GM19239 (cell line): ENCODE data around the gene GSDMA.
"Not testable (repeated sequence)": the region's sequence is repeated elsewhere in the genome, so short reads cannot be mapped to it uniquely, and the experiment has no call there.

Source experiments
- DNase-seq: peaks from one replicate; pipeline ENCODE4 v3.0.0; 2011; ENCODE audit warnings: low spot score; ENCODE audit not compliant: insufficient read length
- FAIRE-seq: peaks from 2 replicates; lab custom pipeline; 2011; peaks lifted over from hg19 to GRCh38; lab: Jason Lieb, UNC

Gene GSDMA

DNA sequence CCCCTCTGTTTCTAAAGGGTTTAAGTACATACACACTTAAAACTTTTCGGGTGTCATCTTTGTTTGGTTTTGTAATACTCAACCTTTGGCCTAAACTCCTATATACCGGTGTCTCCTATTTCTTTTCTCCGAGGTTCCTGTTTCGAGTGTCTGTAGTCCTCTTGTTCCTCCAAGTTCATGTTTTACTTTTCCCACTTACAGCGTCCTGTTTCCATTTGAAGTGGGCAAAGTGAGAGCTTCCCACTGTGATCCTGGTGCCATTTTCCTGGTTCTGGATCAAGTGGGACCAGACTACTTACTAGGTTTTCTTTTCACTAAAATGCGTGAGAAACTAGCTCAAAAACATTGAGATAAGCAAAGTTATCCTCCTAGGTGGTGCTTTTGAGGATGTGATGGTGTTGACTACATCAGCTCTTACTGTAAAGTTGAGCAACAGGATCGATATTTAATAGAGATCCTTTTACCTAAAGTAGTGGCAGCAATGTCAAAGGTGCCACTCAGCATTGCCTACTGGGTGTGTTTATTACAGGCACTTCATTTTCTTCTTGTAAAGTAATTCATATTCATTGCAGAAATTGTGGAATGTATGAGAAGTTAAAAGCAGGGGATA lies 19.1 kb downstream of the GSDMA start:
- FAIRE-seq = no peak
- no peak for DNase-seq

DNA sequence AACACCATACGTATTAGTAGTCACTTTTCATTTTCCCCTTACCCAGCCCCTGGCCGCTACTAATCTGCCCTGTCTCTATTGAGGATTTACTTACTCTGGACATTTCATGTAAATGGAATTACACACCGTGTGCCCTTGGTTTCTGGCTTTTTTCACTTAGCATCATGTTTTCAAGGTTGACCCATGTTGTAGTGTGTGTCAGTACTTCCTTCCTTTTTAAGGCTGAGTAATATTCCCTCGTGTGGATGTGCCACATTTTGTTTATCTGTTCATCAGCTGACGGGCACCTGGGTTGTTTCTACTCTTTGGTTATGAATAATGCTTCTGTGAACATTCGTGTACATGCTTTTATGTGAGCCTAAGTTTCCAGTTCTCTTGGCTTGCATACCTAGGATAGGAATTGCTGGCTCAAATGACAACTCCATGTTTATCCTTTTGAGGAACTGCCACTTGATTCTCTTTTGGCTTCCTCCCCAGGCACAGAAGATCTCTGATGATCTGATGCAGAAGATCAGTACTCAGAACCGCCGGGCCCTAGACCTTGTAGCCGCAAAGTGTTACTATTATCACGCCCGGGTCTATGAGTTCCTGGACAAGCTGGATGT lies 25.5 kb downstream of the GSDMA start:
- no peak for FAIRE-seq
- no peak for DNase-seq

DNA sequence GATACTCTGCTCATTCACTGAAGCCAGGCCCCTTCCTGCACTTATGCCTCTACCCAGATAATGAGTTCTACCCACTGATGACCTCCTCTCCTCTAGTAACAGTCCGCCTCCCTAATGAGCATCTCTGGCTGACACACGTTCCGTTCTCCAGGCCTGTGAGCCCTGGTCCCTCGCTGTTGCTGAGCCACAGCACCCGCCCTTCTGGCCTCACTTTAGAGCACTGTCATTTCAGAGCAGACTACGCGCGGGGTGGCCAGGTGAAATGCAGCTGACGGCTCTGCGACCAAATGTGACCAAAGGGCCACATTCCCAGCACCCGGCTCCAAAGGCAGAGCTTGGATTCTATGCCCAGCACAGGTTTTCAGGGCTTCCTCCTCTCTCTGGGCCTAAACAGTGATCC lies 31.6 kb downstream of the GSDMA start:
- FAIRE-seq = no peak

DNA sequence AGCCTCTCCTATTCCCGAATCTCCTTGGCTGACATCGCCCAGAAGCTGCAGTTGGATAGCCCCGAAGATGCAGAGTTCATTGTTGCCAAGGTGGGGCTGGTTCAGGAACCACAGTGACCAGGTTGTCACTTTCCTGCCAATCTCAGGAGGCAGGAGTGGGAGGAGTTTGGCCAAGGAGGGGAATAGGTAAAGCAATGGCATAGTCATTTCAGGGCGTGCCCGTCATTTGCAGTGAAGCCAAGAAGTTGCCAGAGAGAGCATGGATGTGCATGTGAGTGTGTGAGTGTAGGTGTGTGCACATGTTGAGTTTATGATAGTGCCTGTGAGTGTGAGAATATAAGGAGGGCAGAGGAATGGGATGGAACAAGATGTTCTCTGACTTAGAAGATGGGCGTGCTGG lies 32.6 kb downstream of the GSDMA start:
- no peak for FAIRE-seq

More for the DNA sequence above, 31.6 kb downstream of the GSDMA start:
- DNase-seq = no peak

DNA sequence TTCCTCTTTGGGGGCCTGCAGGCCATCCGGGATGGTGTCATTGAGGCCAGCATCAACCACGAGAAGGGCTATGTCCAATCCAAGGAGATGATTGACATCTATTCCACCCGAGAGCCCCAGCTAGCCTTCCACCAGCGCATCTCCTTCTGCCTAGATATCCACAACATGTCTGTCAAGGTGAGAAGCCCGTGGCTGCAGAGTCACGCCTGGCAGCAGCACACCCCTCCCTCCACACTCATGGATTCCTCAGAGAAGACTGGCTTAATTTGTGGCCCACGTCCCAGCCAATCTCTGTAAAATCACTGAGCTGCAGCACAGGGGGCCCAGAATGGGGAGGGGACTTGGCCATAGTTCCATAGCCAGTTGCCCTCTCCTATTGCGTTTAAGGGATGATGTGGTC lies 33.4 kb downstream of the GSDMA start:
- DNase-seq = no peak
- FAIRE-seq = no peak

More for the DNA sequence above, 32.6 kb downstream of the GSDMA start:
- no peak for DNase-seq

DNA sequence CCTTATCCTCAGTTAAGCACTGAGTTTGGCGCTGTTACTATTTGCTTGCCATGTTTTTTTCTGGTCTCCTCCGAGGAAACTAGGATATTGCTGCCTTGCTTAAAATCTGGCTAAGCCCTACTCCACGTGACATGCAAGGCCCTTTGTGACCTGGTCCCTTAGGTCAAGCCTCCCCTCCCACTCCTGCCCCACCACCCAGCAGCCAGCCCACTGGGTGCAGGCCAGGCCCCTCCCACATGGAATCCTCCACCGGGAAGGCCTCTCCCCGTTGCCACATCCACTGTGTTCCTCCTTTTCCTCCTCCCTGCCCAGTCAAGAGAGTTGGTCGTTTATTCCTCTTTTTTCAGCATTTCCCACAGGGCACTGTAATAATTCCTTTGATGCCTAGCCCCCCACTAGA lies 34.0 kb downstream of the GSDMA start:
- no peak for FAIRE-seq

DNA sequence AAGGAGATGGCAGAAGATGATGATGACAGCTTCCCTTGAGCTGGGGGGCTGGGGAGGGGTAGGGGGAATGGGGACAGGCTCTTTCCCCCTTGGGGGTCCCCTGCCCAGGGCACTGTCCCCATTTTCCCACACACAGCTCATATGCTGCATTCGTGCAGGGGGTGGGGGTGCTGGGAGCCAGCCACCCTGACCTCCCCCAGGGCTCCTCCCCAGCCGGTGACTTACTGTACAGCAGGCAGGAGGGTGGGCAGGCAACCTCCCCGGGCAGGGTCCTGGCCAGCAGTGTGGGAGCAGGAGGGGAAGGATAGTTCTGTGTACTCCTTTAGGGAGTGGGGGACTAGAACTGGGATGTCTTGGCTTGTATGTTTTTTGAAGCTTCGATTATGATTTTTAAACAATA lies 34.7 kb downstream of the GSDMA start:
- FAIRE-seq = no peak
- no peak for DNase-seq

More for the DNA sequence above, 34.0 kb downstream of the GSDMA start:
- DNase-seq = no peak

DNA sequence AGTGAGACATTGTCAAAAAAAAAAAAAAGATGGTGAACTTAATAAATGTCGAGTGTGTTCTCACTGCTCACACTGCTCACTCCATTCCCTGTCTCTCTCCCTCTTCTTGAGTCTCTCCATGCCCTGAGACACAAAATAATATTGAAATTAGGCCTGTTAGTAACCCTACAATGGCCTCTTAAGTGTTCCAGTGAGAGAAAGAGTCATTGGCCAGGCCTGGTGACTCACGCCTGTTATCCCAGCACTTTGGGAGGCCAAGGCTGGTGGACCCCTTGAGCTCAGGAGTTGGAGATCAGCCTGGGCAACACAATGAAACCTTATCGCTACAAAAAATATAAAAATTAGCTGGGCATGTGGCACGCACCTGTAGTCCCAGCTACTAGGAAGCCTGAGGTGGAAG lies 36.3 kb downstream of the GSDMA start:
- DNase-seq (no peak), FAIRE-seq (no peak)

DNA sequence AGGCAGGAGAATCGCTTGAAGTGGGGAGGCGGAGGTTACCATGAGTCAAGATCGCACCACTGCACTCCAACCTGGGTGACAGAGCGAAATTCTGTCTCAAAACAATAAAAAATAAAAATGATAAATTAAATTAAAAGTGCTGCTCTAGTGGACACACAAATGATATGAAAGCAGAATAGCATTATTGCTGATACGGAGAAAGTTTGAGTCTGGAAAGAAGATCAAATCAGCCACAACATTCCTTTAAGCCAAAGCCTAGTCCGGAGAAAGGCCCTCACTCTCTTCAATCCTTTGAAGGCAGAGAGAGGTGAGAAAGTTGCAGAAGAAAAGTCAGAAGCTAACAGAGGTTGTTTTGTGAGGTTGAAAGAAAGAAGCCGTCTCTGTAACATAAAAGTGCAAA lies 37.4 kb downstream of the GSDMA start:
- no peak for FAIRE-seq
- DNase-seq = no peak

DNA sequence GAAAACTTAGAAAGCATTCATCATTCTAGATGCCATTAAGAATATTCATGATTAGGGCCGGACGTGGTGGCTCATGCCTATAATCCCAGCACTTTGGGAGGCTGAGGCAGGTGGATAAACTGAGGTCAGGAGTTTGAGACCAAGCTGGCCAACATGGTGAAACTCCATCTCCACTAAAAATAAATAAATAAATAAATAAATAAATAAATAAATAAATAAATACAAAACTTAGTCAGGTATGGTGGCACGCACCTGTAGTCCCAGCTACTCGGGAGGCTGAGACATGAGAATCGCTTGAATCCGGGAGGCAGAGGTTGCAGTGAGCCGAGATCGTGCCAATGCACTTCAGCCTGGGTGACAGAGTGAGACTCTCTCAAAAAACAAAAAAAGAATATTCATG lies 38.5 kb downstream of the GSDMA start:
- not testable (repeated sequence) for FAIRE-seq, DNase-seq

DNA sequence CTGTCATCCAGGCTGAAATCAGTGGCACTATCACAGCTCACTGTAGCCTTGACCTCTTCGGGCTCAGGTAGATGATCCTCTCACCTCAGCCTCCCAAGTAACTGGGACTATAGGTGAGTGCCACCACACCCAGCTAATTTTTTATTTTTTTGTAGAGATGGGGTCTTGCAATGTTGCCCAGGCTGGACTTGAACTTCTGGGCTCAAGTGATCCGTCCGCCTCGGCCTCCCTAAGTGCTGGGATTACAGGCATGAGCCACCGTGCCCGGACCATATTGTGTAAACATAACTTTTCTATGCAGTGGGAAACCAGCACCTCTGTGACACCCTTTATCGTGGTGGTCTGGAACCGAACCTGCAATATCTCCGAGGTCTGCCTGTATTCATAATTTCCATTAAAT lies 41.3 kb downstream of the GSDMA start:
- FAIRE-seq = no peak

DNA sequence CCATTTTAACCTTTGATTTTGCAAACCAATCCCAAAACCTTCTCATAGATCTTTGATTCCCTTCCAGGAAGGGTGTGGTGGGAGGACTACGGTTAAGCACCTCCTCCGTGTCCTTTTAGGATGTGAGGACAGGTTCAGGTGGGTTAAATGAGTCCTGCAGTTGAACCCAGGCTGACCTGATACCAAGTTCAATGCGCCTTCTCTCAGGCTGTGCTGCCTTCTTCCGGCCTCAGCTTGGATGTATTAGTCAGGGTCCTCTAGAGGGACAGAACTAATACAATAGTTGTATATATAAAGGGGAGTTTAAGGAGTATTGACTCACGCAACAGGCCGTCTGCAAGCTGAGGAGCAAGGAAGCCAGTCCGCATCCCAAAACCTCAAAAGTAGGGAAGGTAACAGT lies 41.9 kb downstream of the GSDMA start:
- DNase-seq = no peak
- FAIRE-seq = no peak

More for the DNA sequence above, 41.3 kb downstream of the GSDMA start:
- DNase-seq = no peak

DNA sequence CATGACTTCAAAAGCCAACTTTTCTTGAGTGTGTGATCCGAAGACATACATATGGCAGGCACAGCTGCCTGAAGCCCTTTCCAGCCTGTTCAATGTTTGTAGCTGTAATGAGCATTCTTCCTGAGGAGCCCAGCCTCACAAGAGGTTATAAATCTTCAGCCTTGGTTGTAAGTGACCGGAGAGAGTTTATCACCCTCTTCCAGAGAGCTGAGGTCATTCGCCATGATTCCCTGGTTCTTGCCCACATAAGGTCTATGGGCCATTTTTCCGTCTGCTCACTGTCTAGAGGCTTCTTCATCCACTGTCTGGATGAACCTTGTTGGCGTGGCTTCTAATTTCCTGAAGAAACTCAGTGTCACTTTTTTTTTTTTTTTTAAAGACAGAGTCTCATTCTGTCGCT lies 42.7 kb downstream of the GSDMA start:
- DNase-seq = no peak
- no peak for FAIRE-seq

DNA sequence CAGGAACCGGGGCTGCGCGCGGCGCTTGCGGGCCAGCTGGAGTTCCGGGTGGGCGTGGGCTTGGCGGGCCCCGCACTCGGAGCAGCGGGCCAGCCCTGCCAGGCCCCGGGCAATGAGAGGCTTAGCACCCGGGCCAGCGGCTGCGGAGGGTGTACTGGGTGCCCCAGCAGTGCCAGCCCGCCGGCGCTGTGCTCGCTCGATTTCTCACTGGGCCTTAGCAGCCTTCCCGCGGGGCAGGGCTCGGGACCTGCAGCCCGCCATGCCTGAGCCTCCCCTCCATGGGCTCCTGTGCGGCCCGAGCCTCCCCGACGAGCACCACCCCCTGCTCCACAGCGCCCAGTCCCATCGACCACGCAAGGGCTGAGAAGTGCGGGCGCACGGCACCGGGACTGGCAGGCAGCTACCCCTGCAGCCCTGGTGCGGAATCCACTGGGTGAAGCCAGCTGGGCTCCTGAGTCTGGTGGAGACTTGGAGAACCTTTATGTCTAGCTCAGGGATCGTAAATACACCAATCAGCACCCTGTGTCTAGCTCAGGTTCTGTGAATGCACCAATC lies 48.2 kb downstream of the GSDMA start:
- FAIRE-seq, DNase-seq: not testable (repeated sequence)

DNA sequence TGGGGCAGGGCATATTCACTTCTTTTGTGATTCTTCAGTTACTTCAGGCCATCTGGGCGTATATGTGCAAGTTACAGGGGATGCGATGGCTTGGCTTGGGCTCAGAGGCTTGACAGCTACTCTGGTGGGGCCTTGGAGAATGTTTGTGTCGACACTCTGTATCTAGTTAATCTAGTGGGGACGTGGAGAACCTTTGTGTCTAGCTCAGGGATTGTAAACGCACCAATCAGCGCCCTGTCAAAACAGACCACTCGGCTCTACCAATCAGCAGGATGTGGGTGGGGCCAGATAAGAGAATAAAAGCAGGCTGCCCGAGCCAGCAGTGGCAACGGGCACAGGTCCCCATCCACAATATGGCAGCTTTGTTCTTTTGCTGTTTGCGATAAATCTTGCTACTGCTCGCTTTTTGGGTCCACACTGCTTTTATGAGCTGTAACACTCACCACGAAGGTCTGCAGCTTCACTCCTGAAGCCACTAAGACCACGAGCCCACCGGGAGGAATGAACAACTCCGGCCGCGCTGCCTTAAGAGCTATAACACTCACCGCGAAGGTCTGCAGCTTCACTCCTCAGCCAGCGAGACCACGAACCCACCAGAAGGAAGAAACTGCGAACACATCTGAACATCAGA lies 49.3 kb downstream of the GSDMA start:
- FAIRE-seq, DNase-seq: not testable (repeated sequence)

DNA sequence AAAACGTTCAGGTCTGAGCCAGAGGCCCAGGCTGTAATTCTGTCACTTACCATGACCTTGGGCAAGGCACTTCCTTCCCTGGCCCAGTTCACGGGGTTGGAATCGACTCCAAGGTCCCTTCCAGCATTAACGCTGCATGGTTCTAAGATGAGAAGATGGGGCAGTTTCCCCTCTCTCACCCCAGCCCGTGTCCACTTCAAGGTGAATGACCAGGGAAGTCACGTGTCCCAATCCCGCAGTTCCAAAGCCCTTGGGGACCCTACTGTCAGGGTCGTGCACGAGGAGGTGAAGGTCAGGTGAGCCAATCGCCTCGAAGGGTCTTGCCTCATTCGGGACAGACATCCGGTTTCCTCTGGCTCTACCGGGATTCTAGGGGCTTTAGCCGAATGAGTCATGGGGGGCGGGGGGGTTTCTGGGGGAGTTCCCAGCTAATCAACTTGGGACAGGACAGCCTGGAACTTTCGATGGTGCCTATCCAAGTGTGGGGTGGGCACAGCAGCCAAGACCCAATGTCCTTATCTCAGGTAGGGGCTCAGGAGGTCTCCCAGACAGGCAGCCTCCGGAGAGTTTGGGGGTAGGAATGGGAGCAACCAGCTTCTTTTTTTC lies 51.7 kb downstream of the GSDMA start:
- no peak for FAIRE-seq
- no peak for DNase-seq

DNA sequence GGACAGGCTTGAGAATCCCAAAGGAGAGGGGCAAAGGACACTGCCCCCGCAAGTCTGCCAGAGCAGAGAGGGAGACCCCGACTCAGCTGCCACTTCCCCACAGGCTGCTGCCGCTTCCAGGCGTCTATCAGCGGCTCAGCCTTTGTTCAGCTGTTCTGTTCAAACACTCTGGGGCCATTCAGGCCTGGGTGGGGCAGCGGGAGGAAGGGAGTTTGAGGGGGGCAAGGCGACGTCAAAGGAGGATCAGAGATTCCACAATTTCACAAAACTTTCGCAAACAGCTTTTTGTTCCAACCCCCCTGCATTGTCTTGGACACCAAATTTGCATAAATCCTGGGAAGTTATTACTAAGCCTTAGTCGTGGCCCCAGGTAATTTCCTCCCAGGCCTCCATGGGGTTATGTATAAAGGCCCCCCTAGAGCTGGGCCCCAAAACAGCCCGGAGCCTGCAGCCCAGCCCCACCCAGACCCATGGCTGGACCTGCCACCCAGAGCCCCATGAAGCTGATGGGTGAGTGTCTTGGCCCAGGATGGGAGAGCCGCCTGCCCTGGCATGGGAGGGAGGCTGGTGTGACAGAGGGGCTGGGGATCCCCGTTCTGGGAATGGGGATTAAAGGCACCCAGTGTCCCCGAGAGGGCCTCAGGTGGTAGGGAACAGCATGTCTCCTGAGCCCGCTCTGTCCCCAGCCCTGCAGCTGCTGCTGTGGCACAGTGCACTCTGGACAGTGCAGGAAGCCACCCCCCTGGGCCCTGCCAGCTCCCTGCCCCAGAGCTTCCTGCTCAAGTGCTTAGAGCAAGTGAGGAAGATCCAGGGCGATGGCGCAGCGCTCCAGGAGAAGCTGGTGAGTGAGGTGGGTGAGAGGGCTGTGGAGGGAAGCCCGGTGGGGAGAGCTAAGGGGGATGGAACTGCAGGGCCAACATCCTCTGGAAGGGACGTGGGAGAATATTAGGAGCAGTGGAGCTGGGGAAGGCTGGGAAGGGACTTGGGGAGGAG lies 52.5 kb downstream of the GSDMA start, which contains the start of gene CSF3:
Gene CSF3, plus strand, starts transcription at position 436 of the 993 bp plus-strand sequence. Its CDS starts 35 bp downstream, at position 471.
- no peak for DNase-seq
- no peak for FAIRE-seq

DNA sequence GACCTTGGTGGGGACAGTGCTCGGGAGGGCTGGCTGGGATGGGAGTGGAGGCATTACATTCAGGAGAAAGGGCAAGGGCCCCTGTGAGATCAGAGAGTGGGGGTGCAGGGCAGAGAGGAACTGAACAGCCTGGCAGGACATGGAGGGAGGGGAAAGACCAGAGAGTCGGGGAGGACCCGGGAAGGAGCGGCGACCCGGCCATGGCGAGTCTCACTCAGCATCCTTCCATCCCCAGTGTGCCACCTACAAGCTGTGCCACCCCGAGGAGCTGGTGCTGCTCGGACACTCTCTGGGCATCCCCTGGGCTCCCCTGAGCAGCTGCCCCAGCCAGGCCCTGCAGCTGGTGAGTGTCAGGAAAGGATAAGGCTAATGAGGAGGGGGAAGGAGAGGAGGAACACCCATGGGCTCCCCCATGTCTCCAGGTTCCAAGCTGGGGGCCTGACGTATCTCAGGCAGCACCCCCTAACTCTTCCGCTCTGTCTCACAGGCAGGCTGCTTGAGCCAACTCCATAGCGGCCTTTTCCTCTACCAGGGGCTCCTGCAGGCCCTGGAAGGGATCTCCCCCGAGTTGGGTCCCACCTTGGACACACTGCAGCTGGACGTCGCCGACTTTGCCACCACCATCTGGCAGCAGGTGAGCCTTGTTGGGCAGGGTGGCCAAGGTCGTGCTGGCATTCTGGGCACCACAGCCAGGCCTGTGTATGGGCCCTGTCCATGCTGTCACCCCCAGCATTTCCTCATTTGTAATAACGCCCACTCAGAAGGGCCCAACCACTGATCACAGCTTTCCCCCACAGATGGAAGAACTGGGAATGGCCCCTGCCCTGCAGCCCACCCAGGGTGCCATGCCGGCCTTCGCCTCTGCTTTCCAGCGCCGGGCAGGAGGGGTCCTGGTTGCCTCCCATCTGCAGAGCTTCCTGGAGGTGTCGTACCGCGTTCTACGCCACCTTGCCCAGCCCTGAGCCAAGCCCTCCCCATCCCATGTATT lies 53.5 kb downstream of the GSDMA start:
- DNase-seq (no peak), FAIRE-seq (no peak)
